Retinal pigment epithelial cell (primary cell): ENCODE measurements around the gene OSCP1.

Experiments
- DNase-seq: peaks from one replicate; pipeline ENCODE4 v3.0.0-alpha.2; 2010; ENCODE audit warnings: low read depth
- H3K4me3 ChIP-seq: 2 replicates; pipeline ENCODE4 v1.5.1; 2011; ENCODE audit warnings: mild to moderate bottlenecking, low read length, control low read depth, moderate library complexity
- TF ChIP-seq, protein P1 (sequence below): conservative IDR thresholded peaks from 2 replicates; pipeline ENCODE4 v1.5.1; 2011; ENCODE audit warnings: low read depth, low read length, control low read depth, inconsistent platforms

Gene OSCP1

GRCh38 chr1:36455386-36455785 lies 5.1 kb upstream of the OSCP1 start:
- TF ChIP-seq, protein P1, sequence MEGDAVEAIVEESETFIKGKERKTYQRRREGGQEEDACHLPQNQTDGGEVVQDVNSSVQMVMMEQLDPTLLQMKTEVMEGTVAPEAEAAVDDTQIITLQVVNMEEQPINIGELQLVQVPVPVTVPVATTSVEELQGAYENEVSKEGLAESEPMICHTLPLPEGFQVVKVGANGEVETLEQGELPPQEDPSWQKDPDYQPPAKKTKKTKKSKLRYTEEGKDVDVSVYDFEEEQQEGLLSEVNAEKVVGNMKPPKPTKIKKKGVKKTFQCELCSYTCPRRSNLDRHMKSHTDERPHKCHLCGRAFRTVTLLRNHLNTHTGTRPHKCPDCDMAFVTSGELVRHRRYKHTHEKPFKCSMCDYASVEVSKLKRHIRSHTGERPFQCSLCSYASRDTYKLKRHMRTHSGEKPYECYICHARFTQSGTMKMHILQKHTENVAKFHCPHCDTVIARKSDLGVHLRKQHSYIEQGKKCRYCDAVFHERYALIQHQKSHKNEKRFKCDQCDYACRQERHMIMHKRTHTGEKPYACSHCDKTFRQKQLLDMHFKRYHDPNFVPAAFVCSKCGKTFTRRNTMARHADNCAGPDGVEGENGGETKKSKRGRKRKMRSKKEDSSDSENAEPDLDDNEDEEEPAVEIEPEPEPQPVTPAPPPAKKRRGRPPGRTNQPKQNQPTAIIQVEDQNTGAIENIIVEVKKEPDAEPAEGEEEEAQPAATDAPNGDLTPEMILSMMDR, result no peak
- no peak for DNase-seq
- H3K4me3 ChIP-seq, result no peak overlapping the region

DNA sequence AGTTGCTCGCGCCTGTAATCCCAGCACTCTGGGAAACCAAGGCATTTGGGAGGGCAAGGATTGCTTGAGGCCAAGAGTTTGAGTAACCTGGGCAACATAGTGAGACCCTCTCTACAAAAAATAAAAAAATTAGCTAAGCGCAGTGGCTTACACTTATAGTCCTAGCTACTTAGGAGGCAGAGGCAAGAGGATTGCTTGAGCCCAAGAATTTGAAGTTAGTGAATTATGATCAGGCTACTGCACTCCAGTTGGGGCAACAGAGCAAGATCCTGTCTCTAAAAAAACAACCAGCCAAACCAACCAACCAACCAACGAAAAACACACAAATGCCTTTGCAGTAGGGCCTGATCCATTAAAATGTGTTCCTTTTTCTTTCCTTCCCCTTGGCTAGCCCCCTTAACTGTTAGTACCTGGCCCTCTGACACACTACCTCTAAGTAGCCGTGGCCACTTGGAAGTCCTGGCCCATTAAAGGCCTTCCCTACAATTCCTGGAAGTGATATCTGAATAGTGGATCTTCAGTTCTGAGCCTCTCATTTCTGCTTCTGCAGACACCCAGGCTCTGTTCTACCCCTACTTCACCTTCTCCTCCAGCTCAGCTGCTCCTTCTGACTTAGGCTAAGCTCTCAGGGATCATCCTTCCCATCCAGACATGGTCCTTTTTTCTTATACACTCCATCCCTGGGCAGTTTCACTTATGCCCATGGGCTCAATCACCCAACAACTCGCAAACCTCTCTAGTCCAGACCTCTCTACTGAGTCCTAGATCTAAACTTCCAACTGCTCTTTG lies 3.5 kb upstream of the OSCP1 start:
- H3K4me3 ChIP-seq, result no peak overlapping the region
- TF ChIP-seq, protein P1, result no peak
- no peak for DNase-seq

- DNase-seq, result no peak
These were observed 2.8 kb upstream of the OSCP1 start for GRCh38 chr1:36453051-36453450.

DNA sequence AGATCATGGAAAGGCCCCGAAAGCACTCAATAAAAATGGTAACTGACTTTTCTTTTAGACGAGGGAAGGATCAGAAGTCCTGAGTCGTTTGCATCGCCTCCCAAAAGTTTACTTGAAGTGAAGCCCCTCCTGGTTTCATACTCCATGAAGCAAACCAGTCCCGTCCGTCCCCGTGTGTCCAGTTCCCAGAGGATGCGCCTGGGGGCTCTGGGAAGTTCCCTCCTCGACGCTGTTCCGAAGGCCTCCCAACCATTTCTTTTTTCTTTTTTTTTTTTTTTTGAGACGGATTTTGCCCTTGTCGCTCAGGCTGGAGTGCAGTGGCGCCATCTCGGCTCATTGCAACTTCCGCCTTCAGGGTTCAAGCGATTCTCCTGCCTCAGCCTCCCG lies 661 bp upstream of the OSCP1 start:
- peak overlapping the region; percentile 79 for H3K4me3 ChIP-seq
- TF ChIP-seq, protein P1, result no peak
- DNase-seq, result no peak

More at GRCh38 chr1:36453051-36453450, 2.8 kb upstream of the OSCP1 start:
- no peak overlapping the region for H3K4me3 ChIP-seq
- TF ChIP-seq, protein P1, result no peak

- no peak overlapping the region for H3K4me3 ChIP-seq
- DNase-seq, result no peak
- TF ChIP-seq, protein P1, result no peak
These were observed 1.7 kb downstream of the OSCP1 start for GRCh38 chr1:36448530-36449056.

- TF ChIP-seq, protein P1, result no peak
These were observed 2.8 kb downstream of the OSCP1 start for GRCh38 chr1:36447450-36447849.

DNA sequence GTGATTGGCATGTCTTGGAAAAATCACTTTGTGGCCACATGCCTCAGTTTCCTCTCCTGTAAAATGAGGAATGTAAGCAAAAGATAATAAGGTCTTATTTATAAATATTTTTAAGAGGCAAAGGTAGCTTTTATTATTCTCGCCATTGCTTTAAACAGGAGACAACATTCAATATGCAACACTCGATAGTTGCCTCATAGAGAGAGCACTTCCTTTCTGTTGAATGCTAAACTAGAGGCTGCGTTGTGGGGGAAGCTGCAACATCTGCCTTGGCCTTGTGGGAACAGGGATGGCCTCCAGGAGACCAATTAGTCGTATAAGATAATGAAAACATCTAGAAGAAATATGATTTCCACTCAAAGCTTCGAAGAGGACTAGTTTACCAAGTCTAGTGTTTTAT lies 3.5 kb downstream of the OSCP1 start:
- H3K4me3 ChIP-seq, result no peak overlapping the region
- DNase-seq, result no peak
- TF ChIP-seq, protein P1, result no peak

More at GRCh38 chr1:36447450-36447849, 2.8 kb downstream of the OSCP1 start:
- DNase-seq, result no peak
- no peak overlapping the region for H3K4me3 ChIP-seq
